GM21619 (cell line): ENCODE data around the gene BLVRA.
A peak's percentile ranks its signal among the peaks of the same experiment; 100 is the strongest.

Experiments used
- ATAC-seq: cut with Tn5 transposase; IDR thresholded peaks from one replicate; pipeline ENCODE4 v1.9.1; 2021; ENCODE audit not compliant: unreplicated experiment

BLVRA gene

DNA sequence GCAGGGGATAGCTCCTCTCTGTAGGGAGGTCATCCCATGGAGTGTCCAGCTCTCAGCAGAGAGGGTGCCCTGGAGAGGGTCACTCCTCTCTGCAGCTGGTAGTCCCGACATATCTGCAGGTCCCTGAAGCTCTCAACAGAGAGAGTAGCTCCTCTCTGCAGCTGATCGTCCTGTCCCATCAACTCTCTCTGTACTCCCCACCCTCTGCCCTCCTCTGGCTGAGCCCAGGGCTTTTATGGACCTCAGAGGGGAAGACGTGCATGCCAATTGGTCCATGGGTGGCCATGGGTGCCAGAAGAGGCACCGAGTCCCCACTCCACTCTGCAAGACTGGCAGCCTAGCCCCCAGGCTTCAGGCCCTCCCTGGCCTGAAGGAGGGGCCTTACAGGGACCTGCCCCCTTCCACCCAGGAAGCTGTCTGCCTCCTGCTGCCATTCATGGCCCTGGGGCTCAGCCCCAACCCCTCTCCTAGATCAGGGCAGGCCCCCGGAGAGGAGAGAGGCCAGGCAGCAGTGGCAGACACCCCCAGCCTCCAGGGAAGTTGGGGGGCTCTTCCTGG lies 9.0 kb upstream of the BLVRA start:
- ATAC-seq: no peak

DNA sequence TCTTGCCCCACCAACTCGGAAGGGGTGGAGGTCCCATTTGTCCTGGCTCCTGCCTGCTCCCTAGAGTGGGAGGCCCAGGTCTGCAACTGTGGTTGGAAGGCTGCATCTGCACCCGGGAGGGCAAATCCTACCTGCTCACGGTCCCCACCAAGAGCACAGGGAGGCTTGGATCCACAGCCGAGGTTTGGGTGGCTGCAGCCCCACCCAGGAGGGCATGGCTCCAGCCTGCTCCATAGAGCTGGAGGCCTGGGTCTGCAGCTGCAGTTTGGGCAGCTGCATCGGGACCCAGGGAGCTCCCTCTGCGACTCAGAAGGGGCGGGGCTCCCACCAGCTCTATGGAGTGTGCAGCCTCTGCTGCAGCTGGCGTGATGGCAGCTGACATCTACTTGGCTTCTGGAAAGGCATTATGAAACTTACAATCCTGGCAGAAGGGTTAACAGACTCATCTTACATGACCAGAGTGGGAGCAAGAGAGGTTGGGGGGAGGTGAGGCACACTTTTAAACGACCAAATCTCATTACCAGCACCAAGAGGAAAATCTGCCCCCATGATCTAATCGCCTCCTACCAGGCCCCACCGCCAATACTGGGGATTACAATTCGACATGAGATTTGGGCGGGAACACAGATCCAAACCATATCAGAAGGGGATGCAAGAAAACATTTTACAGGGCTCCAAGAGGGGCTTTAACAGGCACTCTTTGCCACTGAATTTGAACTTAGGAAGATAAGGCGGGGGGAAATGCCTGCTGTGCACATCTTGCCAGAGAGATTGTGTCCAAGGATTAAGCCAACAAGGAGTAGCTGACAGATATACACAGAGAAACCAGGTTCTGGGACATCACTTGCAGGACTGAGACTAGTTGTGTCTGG lies 8.2 kb upstream of the BLVRA start:
- ATAC-seq: peak; percentile 17

DNA sequence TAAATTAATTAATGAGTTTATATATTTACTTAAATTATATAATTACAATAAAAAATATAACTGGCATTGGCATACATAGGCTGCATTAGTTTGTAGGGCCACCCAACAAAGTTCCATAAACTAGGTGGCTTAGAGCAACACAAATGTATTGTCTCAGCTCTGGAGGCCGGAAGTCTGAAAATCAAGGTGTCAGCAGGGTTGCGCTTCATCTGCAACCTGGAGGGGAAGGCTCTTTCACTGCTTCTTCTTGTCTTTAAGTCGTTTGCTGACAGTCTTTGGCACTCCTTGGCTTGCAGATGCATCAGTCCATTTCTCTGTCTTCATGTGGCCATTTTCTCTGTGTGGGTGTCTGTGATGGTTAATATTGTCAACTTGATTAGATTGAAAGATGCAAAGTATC lies 6.1 kb upstream of the BLVRA start:
- no peak for ATAC-seq

DNA sequence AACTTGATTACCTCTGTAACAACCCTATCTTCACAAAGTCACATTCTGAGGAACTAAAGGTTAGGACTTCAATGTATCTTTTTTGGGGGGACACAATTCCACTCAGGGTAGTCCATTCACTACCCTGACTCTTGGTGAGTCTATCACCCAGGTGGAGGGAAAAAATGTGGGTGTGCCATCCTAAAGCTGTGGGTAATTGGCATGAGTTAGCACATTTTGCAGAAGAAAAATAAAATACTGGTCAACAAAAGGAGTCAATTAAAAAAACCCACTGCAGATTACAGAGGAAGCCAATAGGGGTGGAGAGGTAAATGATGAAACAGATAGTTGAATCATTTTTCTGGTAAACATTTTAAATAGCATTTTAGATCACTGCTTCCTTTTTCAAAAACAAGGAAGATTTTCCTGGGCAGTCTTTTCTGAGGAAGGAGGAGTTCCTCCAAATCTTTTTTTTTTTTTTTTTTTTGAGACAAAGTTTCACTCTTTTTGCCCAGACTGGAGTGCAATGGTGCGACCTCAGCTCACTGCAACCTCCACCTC lies 5.1 kb upstream of the BLVRA start:
- ATAC-seq: no peak

DNA sequence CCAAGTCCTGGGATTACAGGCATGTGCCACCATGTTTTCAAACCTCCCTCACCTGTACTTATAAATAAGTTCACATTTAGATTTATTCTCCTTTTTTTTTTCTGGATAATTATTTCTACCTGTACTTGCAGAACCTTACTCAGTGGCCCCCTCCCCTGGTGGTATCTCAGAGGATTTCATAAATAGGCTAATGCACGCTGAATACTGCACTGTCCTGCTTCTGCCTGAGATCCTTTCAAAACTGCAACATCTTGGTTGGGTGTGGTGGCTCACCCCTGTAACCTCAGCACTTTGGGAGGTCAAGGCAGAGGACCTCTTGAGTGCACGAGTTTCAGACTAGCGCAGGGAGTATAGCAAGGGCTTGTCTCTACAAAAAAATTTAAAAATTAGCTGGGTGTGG lies 4.6 kb upstream of the BLVRA start:
- ATAC-seq: no peak

DNA sequence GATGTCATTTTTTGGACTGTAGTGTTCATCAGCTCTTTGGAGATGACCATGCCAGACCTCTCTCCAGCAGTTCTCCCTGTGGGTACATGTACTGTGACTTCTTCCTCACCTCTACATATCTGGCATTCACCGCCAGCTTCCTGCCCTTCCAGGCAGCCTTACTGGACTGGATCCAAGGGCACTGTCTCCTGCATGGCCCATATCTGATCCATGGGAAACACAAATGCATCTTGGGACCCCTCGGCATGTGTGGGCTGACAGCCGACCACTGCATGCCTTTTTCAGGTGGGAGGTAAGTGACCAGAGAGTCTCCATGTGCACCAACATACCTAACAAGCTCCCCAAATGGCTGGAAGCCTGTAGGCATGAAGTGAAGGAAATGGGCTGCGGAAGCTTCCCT lies 3.9 kb upstream of the BLVRA start:
- ATAC-seq: no peak

DNA sequence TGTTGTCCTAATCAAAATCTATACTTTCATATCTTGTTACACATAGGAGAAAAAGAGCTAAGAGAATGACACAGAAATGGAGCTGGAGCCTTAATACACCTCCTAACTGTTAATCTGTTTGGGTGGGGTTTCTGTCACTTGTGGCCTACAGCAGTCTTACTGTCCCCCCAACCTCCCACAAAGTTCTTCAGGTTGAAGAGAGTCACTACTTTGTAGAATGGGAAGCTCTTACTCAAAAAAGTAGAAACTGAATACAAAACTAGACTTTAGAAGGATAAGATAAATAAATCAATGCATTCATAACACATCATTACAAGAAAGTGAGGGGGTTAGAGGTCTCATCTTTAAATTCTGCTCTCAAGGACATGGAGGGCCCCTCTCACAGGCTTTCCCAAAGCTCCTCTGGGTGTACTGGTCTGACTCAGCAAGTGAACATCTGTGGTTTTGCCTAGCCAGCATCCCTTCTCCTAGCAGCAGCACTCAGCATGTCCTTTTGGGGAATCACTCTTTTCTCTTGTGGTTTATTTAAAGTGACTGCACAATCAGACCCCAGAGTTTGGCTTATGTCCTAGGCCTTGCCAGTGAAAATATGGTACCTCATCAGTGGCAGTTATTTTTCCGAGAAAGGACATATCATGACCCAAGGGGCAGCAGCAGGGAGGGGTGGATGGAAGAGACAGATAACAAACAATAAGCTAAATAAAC lies 2.0 kb upstream of the BLVRA start:
- no peak for ATAC-seq

DNA sequence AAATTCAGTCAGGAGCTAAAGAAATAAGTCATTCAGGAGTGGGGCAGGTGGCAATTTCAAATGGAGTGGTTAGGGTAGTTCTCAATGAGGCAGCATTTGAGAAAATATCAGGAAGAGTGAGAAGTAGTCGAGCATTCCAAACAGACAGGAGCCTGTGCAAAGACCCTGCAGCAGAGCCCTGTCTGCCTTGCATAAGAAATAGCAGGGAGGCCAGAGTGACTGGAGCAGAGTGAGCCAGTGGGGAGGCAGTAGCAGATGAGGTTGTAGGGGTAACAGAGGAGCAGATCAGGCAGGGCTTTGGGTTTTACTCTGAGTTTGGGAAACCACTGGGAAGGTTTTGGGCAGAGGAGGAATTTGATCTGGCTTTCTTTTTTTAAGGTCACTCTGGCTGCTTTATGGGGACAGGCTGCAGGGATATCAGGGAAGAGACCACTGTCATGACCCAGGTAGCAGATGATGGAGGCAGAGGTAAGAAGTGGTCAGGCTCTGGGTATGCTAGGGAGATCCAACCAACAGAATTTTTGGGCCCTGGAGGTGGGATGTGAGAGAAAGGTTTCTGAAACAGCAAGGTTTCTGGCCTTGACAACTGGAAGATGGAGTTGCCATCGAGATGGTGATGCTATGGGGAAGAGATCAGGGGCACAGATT lies 1.3 kb upstream of the BLVRA start:
- ATAC-seq: no peak

DNA sequence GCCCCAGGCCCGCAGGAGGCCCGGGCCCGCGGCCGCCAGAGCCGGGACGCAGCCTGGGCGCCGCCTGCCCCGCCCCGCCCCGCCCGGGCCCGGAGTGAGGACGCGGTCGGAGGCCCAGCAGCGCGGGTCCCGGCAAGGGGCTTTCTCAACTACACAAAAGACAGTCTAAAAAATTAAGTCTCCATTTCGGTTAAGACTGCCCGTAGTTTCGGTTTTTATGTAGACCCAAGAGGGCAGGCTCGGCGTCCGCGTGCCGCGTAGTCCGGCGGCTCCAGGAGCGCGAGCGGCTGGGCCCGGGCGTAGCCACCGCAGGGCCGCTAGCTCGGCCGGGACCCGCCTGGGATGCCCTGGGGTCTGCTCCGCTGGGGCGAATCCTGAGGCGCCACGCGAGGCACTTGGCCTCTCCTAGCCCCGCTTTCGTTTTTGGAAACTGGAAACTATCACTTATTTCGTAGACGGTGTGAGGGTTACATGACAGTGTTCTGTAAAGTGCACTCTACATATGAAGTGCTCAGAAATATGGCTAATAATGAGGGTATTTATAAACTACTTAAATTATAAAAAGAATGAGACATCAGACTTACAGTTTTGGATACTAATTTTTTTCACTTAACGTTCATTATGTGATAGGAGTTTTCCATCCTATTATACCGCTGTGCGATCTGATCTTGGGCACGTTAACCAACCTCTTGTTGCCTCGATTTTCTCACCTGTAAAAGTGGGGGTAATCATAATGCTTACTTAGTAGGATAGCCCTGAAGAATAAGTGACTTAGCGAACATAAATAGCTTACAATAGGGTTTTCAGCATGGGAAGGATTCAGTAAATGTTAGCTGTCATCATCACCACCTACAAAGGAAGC lies 573 bp downstream of the BLVRA start:
- ATAC-seq: peak; percentile 57

DNA sequence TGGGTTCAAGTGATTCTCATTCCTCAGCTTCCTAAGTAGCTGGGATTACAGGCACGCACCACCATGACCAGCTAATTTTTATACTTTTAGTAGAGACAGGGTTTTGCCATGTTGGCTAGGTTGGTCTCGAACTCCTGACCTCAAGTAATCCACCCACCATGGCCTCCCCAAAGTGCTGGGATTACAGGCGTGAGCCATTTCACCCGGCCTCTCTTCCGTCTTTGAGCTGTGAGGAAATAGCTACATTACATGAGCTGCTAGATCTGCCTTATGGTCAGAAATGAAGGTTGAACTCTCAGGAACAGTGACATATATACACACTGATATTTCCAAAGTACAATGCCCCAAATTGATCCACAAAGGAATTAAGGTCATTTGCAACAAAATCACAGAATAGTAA lies 2.4 kb downstream of the BLVRA start:
- no peak for ATAC-seq

DNA sequence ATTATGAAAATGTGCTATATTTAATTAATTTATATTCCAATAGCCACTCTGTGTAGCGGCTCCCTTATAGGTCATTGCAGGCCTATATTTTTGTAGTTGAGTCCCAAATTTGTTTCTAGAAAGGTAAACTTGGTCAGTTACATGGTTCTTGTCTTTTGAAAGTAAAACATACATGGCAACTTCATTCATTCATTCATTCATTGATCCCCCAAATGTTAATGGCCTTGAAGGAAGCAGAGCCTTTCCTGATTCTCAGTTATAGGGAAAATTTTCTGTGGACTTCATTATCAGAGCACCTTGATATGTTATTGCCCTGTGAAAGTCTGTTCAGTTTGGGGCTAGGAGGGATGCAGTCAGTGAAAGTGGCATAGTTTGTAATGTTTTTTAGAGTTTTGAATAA lies 2.9 kb downstream of the BLVRA start:
- ATAC-seq: no peak

DNA sequence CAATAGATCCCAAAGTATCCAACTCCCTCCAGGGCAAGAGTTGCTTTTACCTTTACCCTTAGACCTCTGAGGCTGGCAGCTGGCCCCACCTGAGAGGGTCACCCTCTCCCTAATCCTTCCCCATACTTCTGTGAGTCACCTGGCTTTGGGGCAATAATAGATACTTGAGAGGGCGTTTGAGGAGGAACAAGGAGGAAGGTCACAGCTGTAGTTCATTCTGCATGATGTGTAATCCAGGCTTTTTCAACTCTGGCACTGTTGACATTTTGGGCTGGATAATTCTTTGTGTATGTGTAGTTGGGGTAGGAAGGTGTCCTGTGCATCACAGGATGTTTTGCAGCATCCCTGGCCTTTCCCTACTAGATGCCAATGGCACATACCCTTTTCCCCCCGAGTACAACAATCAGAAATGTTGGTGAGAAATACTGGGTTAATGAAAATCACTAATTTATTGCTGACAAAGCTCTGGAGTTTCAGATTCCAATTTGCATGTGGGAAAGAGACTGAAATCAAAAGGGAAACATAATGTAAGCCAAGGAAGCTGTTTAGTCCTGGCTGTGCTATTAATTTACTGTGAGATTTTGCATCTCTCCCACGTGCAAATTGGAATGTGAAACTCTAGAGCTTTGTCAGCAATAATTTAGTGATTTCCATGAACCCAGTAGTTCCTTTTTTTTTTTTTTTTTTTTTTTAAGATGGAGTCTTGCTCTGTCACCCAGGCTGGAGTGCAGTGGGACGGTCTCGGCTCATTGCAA lies 3.6 kb downstream of the BLVRA start:
- no peak for ATAC-seq

DNA sequence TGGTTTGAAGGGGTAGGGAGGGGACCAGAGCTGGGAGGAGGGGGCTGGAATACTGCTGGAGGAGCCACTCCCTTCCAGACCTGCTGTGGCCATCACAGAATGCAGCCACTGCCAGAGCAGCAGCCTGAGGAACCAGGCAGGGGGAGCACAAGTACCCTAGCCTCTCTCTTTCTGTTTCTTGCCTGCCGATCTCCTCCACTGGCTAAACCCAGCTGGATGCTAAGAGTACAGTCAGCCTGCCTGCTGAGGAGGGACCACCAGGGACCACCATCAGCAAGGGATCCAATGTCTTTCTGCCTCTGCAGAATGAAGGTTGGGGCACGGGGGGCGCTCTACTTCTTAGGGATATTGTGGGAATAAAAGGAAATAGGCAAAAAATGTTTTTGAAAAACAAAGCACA lies 4.7 kb downstream of the BLVRA start:
- ATAC-seq: no peak

DNA sequence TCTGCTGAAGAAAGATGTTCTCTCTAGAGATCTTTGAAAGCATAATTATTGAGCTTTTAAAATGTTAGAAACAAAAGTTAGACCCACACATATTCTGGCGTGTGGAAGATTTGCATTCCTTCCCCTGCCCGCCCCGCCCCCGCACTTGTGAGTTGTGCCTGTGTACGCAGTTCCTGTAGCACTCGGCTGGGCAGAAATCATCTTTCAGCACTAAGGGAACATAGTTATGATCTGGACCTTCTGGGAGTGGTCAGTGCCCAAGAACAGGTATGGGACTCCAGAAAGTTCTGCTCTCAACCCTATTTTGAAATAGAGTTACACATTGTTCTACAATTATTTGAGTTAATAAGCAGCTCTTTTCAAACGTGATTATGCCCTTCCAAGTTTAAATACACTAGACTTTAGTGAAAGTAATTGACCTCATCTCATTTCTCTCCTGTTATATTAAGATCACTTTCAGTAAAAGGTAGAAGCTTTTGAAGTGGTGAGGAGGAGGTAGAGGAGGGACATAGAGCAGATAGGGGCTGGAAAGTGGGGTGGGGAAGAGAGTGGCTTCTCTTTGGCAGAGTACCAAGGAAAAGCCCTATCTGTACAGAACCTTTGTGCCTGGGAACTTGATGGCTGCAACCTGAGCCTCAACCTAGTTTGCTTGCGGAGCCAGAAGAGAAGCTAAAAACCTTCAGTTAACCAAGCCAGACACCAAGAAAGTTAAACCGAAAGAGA lies 5.7 kb downstream of the BLVRA start:
- ATAC-seq: peak; percentile 69

DNA sequence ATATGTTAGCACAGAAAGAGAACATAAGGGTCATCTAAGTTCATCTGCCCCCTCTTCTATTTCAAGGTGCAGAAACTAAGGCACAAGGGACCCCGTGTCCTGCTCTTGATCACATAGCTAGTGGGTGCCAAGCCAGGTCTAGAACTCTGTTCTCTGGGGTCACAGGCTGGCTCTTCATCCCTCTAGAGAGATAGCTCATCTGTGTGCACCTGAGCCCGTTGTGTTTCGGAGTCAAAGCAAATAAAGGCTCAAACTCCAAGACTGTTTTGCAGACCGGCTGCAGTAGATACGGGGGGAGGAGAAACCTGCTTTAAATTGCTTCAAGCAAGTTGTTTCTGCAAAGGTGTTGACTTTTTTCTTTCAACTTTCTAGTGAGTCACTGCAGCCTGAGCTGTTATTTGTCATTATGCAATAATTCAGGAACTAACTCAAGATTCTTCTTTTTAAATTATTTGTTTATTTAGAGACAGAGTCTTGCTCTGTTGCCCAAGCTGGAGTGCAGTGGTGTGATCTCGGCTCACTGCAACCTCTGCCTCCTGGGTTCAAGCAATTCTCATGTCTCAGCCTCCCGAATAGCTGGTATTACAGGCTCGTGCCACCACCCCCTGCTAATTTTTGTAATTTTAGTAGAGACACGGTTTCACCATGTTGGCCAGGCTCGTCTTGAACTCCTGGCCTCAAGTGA lies 6.5 kb downstream of the BLVRA start:
- ATAC-seq: no peak

DNA sequence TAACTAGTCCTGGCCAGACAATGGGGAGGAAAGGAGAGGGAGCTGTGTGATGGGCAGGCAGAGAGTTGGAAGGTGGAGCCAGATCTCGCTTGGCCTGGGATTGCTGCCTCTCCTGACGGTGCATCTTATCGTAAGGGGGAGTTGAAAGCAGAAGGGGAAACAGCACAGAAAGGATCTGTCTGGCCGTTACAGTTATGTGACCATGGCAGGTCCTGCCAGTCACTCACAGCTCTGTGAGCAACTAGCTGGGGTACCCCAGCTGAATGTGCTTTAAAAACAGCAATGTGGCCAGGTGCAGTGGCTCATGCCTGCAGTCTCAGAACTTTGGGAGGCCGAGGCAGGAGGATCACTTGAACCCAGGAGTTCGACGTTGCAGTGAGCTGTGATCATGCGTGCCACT lies 8.1 kb downstream of the BLVRA start:
- ATAC-seq: no peak

DNA sequence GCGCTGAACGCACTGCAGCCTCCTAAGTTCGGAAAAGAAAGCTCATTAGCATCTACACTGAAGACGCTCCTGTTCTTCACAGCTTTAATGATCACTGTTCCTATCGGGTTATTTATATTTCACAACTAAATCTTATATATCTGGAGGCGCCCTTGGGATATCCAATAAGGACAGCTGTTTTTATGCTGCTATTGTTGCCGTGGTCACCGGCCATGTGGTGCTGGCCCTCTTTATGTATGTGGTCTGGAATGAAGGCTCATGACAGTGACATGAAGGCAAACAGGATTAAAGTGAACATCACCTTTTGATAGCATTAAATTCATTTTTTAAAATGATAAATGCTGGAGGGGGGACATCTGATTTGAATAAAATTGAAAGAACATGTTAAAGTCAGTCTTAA lies 8.8 kb downstream of the BLVRA start:
- ATAC-seq: no peak

DNA sequence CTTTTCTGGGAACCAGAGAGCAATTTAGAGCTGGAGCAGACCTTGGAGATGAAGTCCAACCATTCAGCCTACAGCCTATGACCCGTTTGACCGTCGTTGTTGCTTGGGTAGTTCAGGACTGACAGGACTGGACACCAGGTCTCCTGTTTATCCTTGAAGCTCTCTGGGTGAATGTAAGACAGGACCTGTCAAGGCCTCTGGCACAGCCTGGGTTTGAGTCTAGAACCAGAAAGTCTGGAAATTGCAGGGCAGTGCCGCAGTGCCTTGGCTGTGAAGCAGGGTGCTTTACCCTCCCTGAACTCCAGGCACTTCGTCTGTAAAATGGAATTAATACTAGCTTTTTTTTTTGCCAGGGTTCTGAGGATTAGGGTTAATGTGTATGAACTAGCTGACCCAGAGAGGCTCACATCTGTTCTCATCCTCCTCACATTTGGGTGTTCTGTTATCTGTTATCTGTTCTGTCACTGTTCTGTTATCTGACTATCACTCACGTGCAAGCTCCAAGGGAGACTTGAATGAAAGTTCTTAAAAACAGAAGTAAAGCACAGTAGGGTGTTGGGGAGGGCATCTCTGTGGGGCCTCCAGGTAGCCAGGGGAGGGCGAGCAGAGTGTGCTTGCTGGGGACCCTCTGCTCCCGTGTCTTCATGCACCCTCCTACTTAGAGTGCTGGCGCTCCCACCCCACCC lies 9.9 kb downstream of the BLVRA start:
- ATAC-seq: no peak
